ENCODE results near the gene SLC6A12. TPM values are rescaled to one million over a fixed set of nuclear protein-coding genes. Genes with fewer than 3 reads are reported as not detected.

SLC6A12 gene
- total RNA-seq, 2 experiments from 2014 or later: not detected

DNA sequence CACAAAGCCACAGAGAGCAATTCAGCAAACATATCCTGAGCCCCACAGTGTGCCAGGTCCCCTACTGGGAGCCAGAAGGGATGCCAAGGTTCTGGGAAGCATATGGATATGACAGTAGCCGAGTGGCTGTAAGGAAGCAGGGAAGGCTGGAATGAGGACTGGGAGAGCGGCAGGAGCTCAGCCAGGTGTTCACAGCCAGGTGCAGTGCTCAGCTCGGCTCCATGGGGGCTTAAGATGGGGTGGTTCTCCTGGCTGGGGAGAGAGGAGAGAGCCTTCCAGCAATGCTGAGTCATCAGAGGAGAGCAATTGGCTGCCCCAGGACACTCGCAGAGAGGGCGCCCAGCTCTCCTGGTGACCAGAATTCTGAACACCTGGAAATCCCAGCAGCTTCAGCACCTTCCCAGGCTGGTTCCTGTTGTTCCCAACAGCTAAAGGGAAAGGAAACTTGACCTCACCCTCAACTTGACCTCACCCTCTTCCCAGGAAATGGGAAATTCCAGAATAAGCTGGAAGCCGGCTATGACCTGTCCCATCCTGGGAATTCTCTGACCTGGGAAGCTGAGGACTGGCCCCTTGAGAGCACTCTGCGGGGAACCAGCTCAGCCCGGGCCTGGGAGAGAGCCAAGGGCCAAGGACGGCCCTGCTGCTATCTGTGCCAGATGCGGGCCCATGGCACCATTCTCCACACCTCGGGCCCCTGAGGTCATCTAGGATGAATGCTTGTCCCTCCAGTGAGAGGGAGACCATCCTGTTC lies 34.6 kb downstream of the SLC6A12 start:
- H3K27me3 Mint-ChIP-seq: peaks cover 5% of the 10 kb centered on the region
- ATAC-seq (ENCODE audit: poor library complexity): no peak
- no peak overlapping the region for H3K27ac Mint-ChIP-seq
- no peaks in the 10 kb centered on the region for H3K36me3 Mint-ChIP-seq (ENCODE audit: low read depth)
- intact Hi-C loops (cut with DNase I, micrococcal nuclease): no loop called here
- no peaks in the 10 kb centered on the region for H3K4me1 Mint-ChIP-seq (ENCODE audit: low read depth)
- Histone ChIP-seq H3K36me3 (ENCODE audit: insufficient read depth, low read length) (no peaks in the 10 kb centered on the region), H3K27me3 (ENCODE audit: control insufficient read depth in 1 of 2, insufficient read depth in 2 of 2, low read length in 2 of 2) (no peaks in the 10 kb centered on the region), H3K4me3 (ENCODE audit: low read length) (no peak overlapping the region), H3K27ac (ENCODE audit: low read depth in 1 of 2, low read length in 2 of 2) (no peak overlapping the region), H3K4me1 (ENCODE audit: insufficient read depth, low read length) (peaks cover 5% of the 10 kb centered on the region), H3K9me3 (ENCODE audit: control insufficient read depth in 1 of 2, insufficient read depth in 1 of 2, low read length in 2 of 2) (peaks cover 0 to 4% of the 10 kb centered on the region in 2 experiments)
- TF ChIP-seq, protein P1, sequence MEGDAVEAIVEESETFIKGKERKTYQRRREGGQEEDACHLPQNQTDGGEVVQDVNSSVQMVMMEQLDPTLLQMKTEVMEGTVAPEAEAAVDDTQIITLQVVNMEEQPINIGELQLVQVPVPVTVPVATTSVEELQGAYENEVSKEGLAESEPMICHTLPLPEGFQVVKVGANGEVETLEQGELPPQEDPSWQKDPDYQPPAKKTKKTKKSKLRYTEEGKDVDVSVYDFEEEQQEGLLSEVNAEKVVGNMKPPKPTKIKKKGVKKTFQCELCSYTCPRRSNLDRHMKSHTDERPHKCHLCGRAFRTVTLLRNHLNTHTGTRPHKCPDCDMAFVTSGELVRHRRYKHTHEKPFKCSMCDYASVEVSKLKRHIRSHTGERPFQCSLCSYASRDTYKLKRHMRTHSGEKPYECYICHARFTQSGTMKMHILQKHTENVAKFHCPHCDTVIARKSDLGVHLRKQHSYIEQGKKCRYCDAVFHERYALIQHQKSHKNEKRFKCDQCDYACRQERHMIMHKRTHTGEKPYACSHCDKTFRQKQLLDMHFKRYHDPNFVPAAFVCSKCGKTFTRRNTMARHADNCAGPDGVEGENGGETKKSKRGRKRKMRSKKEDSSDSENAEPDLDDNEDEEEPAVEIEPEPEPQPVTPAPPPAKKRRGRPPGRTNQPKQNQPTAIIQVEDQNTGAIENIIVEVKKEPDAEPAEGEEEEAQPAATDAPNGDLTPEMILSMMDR (IDR thresholded peaks at IDR 0.05): no peak
- ChIA-PET POLR2A (no interaction called here), CTCF (no interaction called here)
- H3K4me3 Mint-ChIP-seq: no peak overlapping the region
- no peak for DNase-seq
- H3K9me3 Mint-ChIP-seq: no peaks in the 10 kb centered on the region

DNA sequence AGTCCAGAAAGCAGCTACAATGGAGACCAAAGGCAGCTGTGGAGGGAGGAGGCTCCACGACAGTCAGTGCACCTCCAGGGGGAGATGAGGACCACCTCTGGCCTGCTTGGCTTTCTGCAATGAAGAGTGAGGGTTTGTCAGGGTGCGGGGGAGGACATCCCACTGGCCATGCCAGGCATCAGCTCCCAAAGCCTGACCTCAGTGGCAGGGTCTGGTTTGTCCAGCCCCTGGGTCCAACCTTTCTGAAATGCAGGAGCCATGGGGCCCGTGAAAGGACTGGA lies 35.2 kb downstream of the SLC6A12 start:
- H3K4me3 Mint-ChIP-seq: no peak overlapping the region
- no peak overlapping the region for H3K4me3 ChIP-seq (ENCODE audit: low read length)
- no peak overlapping the region for H3K27ac Mint-ChIP-seq
- CTCF ChIA-PET: no interaction called here
- no peaks in the 10 kb centered on the region for H3K9me3 Mint-ChIP-seq
- POLR2A ChIA-PET: no interaction called here
- ATAC-seq (ENCODE audit: poor library complexity): no peak
- H3K4me1 ChIP-seq (ENCODE audit: insufficient read depth, low read length): peaks cover 5% of the 10 kb centered on the region
- H3K27me3 Mint-ChIP-seq: peaks cover 9% of the 10 kb centered on the region
- no peaks in the 10 kb centered on the region for H3K36me3 ChIP-seq (ENCODE audit: insufficient read depth, low read length)
- H3K4me1 Mint-ChIP-seq (ENCODE audit: low read depth): no peaks in the 10 kb centered on the region
- H3K36me3 Mint-ChIP-seq (ENCODE audit: low read depth): no peaks in the 10 kb centered on the region
- TF ChIP-seq, protein P1 (IDR thresholded peaks at IDR 0.05): no peak
- intact Hi-C loops (cut with DNase I, micrococcal nuclease): no loop called here
- H3K9me3 ChIP-seq (ENCODE audit: control insufficient read depth in 1 of 2, insufficient read depth in 1 of 2, low read length in 2 of 2): peaks cover 0 to 4% of the 10 kb centered on the region in 2 experiments
- peaks cover 0 to under 1% of the 10 kb centered on the region in 2 experiments for H3K27me3 ChIP-seq (ENCODE audit: control insufficient read depth in 1 of 2, insufficient read depth in 2 of 2, low read length in 2 of 2)
- no peak for DNase-seq
- no peak overlapping the region for H3K27ac ChIP-seq (ENCODE audit: low read depth in 1 of 2, low read length in 2 of 2)

DNA sequence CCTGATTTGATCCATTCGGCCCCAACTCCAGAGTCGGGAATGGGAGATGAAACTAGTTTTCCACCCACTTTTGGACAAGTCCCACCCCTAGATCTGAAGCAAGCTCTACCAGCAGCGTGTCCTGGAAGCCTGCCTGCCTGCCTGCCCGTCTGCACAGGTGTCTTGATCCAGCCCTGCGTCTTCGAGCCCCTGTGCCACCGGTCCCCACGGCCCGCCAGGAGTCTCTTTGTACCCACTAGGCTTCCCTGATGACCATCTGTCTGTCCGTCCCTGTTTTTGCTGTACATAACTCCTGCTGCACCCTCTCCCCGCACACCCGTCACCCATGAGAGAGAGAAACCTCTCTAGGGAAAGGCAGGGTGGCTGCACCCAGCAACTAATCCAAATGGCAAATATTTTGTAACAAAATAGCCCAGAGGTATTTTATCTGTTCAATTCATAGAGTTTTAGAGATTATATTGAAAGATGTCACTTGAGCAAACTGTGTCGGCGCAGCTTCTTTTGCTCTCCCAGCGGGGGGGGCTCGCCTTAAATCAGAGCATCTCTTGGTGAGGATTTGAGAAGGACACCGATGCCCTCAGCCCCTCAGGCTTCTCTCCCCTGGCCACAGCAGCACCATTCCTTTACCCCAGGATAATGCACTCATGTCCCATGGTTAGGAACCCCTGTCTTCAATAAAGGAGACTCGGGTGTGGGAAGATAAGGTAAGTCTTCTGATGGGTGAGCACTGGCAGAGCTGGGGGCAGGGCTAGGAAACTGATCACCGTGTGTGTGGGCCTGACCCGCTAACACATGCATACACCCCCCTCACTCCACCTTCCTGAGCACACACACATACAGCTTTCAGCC lies 35.8 kb downstream of the SLC6A12 start:
- H3K9me3 Mint-ChIP-seq: no peaks in the 10 kb centered on the region
- H3K36me3 Mint-ChIP-seq (ENCODE audit: low read depth): no peaks in the 10 kb centered on the region
- H3K4me1 ChIP-seq (ENCODE audit: insufficient read depth, low read length): peaks cover 5% of the 10 kb centered on the region
- H3K4me3 ChIP-seq (ENCODE audit: low read length): no peak overlapping the region
- H3K27ac ChIP-seq (ENCODE audit: low read depth in 1 of 2, low read length in 2 of 2): no peak overlapping the region
- intact Hi-C loops (cut with DNase I, micrococcal nuclease): no loop called here
- H3K27me3 Mint-ChIP-seq: peaks cover 10% of the 10 kb centered on the region
- POLR2A ChIA-PET: no interaction called here
- H3K4me3 Mint-ChIP-seq: no peak overlapping the region
- TF ChIP-seq, protein P1 (IDR thresholded peaks at IDR 0.05): no peak
- CTCF ChIA-PET: no interaction called here
- H3K9me3 ChIP-seq (ENCODE audit: control insufficient read depth in 1 of 2, insufficient read depth in 1 of 2, low read length in 2 of 2): peaks cover 0 to 4% of the 10 kb centered on the region in 2 experiments
- no peak for ATAC-seq (ENCODE audit: poor library complexity)
- H3K27me3 ChIP-seq (ENCODE audit: control insufficient read depth in 1 of 2, insufficient read depth in 2 of 2, low read length in 2 of 2): peaks cover 0 to 3% of the 10 kb centered on the region in 2 experiments
- no peaks in the 10 kb centered on the region for H3K36me3 ChIP-seq (ENCODE audit: insufficient read depth, low read length)
- H3K4me1 Mint-ChIP-seq (ENCODE audit: low read depth): no peaks in the 10 kb centered on the region
- DNase-seq: no peak
- H3K27ac Mint-ChIP-seq: no peak overlapping the region
